PC-9 (cell line): ENCODE data around the gene FBXO44.

ENCODE experiments used
- CTCF ChIP-seq: fragments of 200-600 bp; sonication (generic); conservative IDR thresholded peaks from 2 replicates; pipeline ENCODE4 v1.6.1; 2017; ENCODE audit warnings: mixed run types, antibody characterized with exemption, mild to moderate bottlenecking, moderate library complexity
- EZH2 ChIP-seq: fragments of 200-600 bp; sonication (generic); IDR thresholded peaks from 2 replicates; pipeline ENCODE4 v1.8.0; 2017; ENCODE audit warnings: antibody characterized with exemption, low read depth

- no peak for TF ChIP-seq CTCF
- no peak for TF ChIP-seq EZH2
These were observed 30.6 kb downstream of the FBXO44 start for GRCh38 chr1:11685210-11685752.
